Activated CD4-positive, alpha-beta T cell treated with anti-CD3 and anti-CD28 coated beads for 36 hours (primary cell): ENCODE results near the gene CCDC38. TPM values are rescaled to one million over a fixed set of nuclear protein-coding genes. Genes with fewer than 3 reads are reported as not detected.

ENCODE experiments used
- ATAC-seq: fragments of 200-7000 bp; cut with Tn5 transposase; one replicate; pipeline ENCODE4 v1.10.0; 2021; ENCODE audit warnings: mild to moderate bottlenecking, moderate library complexity
- CTCF ChIA-PET: fragments of 350-600 bp; sonication (Branson Sonifier 250); formaldehyde crosslinking; loops from one replicate; lab custom pipeline; 2021; ENCODE audit warnings: antibody characterized with exemption; lab: Charles Lee
- POLR2A ChIA-PET: fragments of 350-600 bp; sonication (Branson Sonifier 250); formaldehyde crosslinking; loops from one replicate; lab custom pipeline; 2021; ENCODE audit warnings: antibody characterized with exemption, inconsistent platforms; lab: Charles Lee
- DNase-seq: peaks from one replicate; pipeline ENCODE4 v3.0.0-alpha.2; 2020
- H3K27ac Mint-ChIP-seq: one replicate; pipeline ENCODE4 v1.8.0; 2021; ENCODE audit warnings: mixed read lengths
- H3K27me3 Mint-ChIP-seq: one replicate; pipeline ENCODE4 v1.8.0; 2021; ENCODE audit warnings: mixed read lengths
- H3K36me3 Mint-ChIP-seq: one replicate; pipeline ENCODE4 v1.8.0; 2021; ENCODE audit warnings: low read depth, mixed read lengths
- H3K4me1 Mint-ChIP-seq: one replicate; pipeline ENCODE4 v1.8.0; 2021; ENCODE audit warnings: mixed read lengths
- H3K4me3 Mint-ChIP-seq: one replicate; pipeline ENCODE4 v1.8.0; 2021; ENCODE audit warnings: mild to moderate bottlenecking, moderate library complexity, mixed read lengths
- H3K9me3 Mint-ChIP-seq: one replicate; pipeline ENCODE4 v1.8.0; 2021; ENCODE audit warnings: low read depth, mixed read lengths
- intact Hi-C, 2 experiments: fragments of 100-400 bp; cut with DNase I in 1 of 2; cut with micrococcal nuclease in 1 of 2; formaldehyde crosslinking; loops; one replicate each; pipeline versions ENCODE4 v1.14.2 to v1.15.1; 2022 to 2024; cut with DNase I, micrococcal nuclease
- total RNA-seq, 2 experiments: library from RNA; stranded (reverse); gene quantifications; one replicate each; pipeline ENCODE4 v1.2.3, GENCODE V29; 2021

CCDC38 gene
- total RNA-seq, 2 experiments from 2014 or later: 0.21 TPM; not detected in 1

- Mint-ChIP-seq H3K27ac (no peak overlapping the region), H3K27me3 (no peaks in the 10 kb centered on the region), H3K4me1 (no peaks in the 10 kb centered on the region), H3K36me3 (no peaks in the 10 kb centered on the region), H3K9me3 (no peaks in the 10 kb centered on the region), H3K4me3 (no peak overlapping the region)
- ChIA-PET CTCF (interaction anchor here (0.5 kb wide), 1 partner anchor 268 kb away, joined by 3 read pairs; no protein-coding TSS in a partner anchor), POLR2A (no interaction called here)
- no peak for DNase-seq
- intact Hi-C loops: no loop called here
- no peak for ATAC-seq
These were observed 59.5 kb downstream of the CCDC38 start for GRCh38 chr12:95882873-95883272.

GRCh38 chr12:95882080-95882479 lies 60.3 kb downstream of the CCDC38 start:
- ATAC-seq: no peak
- CTCF ChIA-PET: no interaction called here

GRCh38 chr12:95881331-95881955 lies 61.0 kb downstream of the CCDC38 start:
- CTCF ChIA-PET: no interaction called here
- Mint-ChIP-seq H3K9me3 (no peaks in the 10 kb centered on the region), H3K27me3 (no peaks in the 10 kb centered on the region), H3K4me1 (no peaks in the 10 kb centered on the region), H3K4me3 (no peak overlapping the region), H3K27ac (no peak overlapping the region), H3K36me3 (no peaks in the 10 kb centered on the region)
- no peak for ATAC-seq
- intact Hi-C loops: no loop called here
- no peak for DNase-seq
- POLR2A ChIA-PET: no interaction called here

More at GRCh38 chr12:95882080-95882479, 60.3 kb downstream of the CCDC38 start:
- no peaks in the 10 kb centered on the region for H3K36me3 Mint-ChIP-seq
- intact Hi-C loops: no loop called here
- POLR2A ChIA-PET: no interaction called here
- no peak overlapping the region for H3K4me3 Mint-ChIP-seq
- H3K27ac Mint-ChIP-seq: no peak overlapping the region
- no peak for DNase-seq
- no peaks in the 10 kb centered on the region for H3K27me3 Mint-ChIP-seq
- no peaks in the 10 kb centered on the region for H3K4me1 Mint-ChIP-seq
- no peaks in the 10 kb centered on the region for H3K9me3 Mint-ChIP-seq

- H3K4me1 Mint-ChIP-seq: no peaks in the 10 kb centered on the region
- intact Hi-C loops: no loop called here
- no peaks in the 10 kb centered on the region for H3K9me3 Mint-ChIP-seq
- DNase-seq: no peak
- ChIA-PET CTCF (no interaction called here), POLR2A (no interaction called here)
- no peak for ATAC-seq
- H3K36me3 Mint-ChIP-seq: no peaks in the 10 kb centered on the region
- H3K27ac Mint-ChIP-seq: no peak overlapping the region
- H3K27me3 Mint-ChIP-seq: no peaks in the 10 kb centered on the region
- H3K4me3 Mint-ChIP-seq: no peak overlapping the region
These were observed 61.5 kb downstream of the CCDC38 start for GRCh38 chr12:95880895-95881294.

- ChIA-PET POLR2A (no interaction called here), CTCF (interaction anchor here (1.1 to 1.6 kb wide), 3 partner anchors 10 to 41 kb away, joined by 3 to 4 read pairs (median 3); no protein-coding TSS in a partner anchor)
- no peak overlapping the region for H3K4me3 Mint-ChIP-seq
These were observed 64.8 kb downstream of the CCDC38 start for GRCh38 chr12:95877622-95878021.

GRCh38 chr12:95874452-95874851 lies 68.0 kb downstream of the CCDC38 start:
- no peak for ATAC-seq
- H3K27ac Mint-ChIP-seq: no peak overlapping the region
- ChIA-PET CTCF (interaction anchor here (1.3 kb wide), 1 partner anchor 10 kb away, joined by 5 read pairs; no protein-coding TSS in a partner anchor), POLR2A (no interaction called here)
- intact Hi-C loops: no loop called here
- H3K27me3 Mint-ChIP-seq: no peaks in the 10 kb centered on the region
- H3K9me3 Mint-ChIP-seq: no peaks in the 10 kb centered on the region
- no peak overlapping the region for H3K4me3 Mint-ChIP-seq
- H3K4me1 Mint-ChIP-seq: no peaks in the 10 kb centered on the region
- peaks cover 25% of the 10 kb centered on the region for H3K36me3 Mint-ChIP-seq
- no peak for DNase-seq

More at GRCh38 chr12:95877622-95878021, 64.8 kb downstream of the CCDC38 start:
- ATAC-seq (no peak), DNase-seq (no peak)
- intact Hi-C loops: no loop called here
- Mint-ChIP-seq H3K4me1 (no peaks in the 10 kb centered on the region), H3K27ac (no peak overlapping the region), H3K36me3 (peaks cover 8% of the 10 kb centered on the region), H3K27me3 (no peaks in the 10 kb centered on the region), H3K9me3 (no peaks in the 10 kb centered on the region)

- POLR2A ChIA-PET: no interaction called here
- Mint-ChIP-seq H3K27ac (no peak overlapping the region), H3K27me3 (no peaks in the 10 kb centered on the region), H3K4me1 (no peaks in the 10 kb centered on the region), H3K4me3 (no peak overlapping the region), H3K9me3 (no peaks in the 10 kb centered on the region), H3K36me3 (peaks cover 39% of the 10 kb centered on the region)
- ATAC-seq: no peak
- no peak for DNase-seq
- CTCF ChIA-PET: no interaction called here
- intact Hi-C loops: no loop called here
These were observed 71.5 kb downstream of the CCDC38 start for GRCh38 chr12:95870897-95871296.

- Mint-ChIP-seq H3K36me3 (peaks cover 40% of the 10 kb centered on the region), H3K27me3 (no peaks in the 10 kb centered on the region), H3K27ac (no peak overlapping the region), H3K4me1 (peaks cover 25% of the 10 kb centered on the region), H3K4me3 (no peak overlapping the region), H3K9me3 (no peaks in the 10 kb centered on the region)
- intact Hi-C loops: no loop called here
- ATAC-seq: no peak
- DNase-seq: no peak
- ChIA-PET CTCF (interaction anchor here (0.7 to 1.3 kb wide), 2 partner anchors 32 to 136 kb away, joined by 3 read pairs; no protein-coding TSS in a partner anchor), POLR2A (no interaction called here)
These were observed 79.1 kb downstream of the CCDC38 start for GRCh38 chr12:95863337-95863736.

- no peaks in the 10 kb centered on the region for H3K9me3 Mint-ChIP-seq
- H3K4me3 Mint-ChIP-seq: no peak overlapping the region
- H3K4me1 Mint-ChIP-seq: peaks cover 28% of the 10 kb centered on the region
- no peak overlapping the region for H3K27ac Mint-ChIP-seq
- ATAC-seq: no peak
- no peak for DNase-seq
- ChIA-PET CTCF (no interaction called here), POLR2A (no interaction called here)
- H3K36me3 Mint-ChIP-seq: peaks cover 36% of the 10 kb centered on the region
- intact Hi-C loops: no loop called here
- peaks cover 3% of the 10 kb centered on the region for H3K27me3 Mint-ChIP-seq
These were observed 80.4 kb downstream of the CCDC38 start for GRCh38 chr12:95862038-95862437.

GRCh38 chr12:95859947-95860850 lies 82.2 kb downstream of the CCDC38 start:
- ChIA-PET POLR2A (interaction anchor here (0.6 kb wide), 1 partner anchor 388 kb away, joined by 3 read pairs; no protein-coding TSS in a partner anchor), CTCF (interaction anchor here (0.5 kb wide), 1 partner anchor 119 kb away, joined by 3 read pairs; no protein-coding TSS in a partner anchor)
- Mint-ChIP-seq H3K4me1 (peaks cover 28% of the 10 kb centered on the region), H3K36me3 (peaks cover 33% of the 10 kb centered on the region), H3K27ac (peak overlapping the region; percentile 25), H3K4me3 (no peak overlapping the region), H3K27me3 (peaks cover 3% of the 10 kb centered on the region), H3K9me3 (no peaks in the 10 kb centered on the region)
- intact Hi-C loops: loop anchor here (2.0 to 10.0 kb wide), 6 partner anchors 83 to 1047 kb away; partner anchors contain the start of genes AMDHD1 (in 2 of the 2), CCDC38 (in 2 of the 2), CDK17 (in 1 of the 2) and METAP2 (in 1 of the 2)
- DNase-seq (no peak), ATAC-seq (no peak)

GRCh38 chr12:95859344-95859816 lies 83.0 kb downstream of the CCDC38 start:
- Mint-ChIP-seq H3K27me3 (peaks cover 3% of the 10 kb centered on the region), H3K36me3 (peaks cover 33% of the 10 kb centered on the region)
- CTCF ChIA-PET: interaction anchor here (0.5 kb wide), 1 partner anchor 120 kb away, joined by 3 read pairs; no protein-coding TSS in a partner anchor

More at GRCh38 chr12:95859344-95859816, 83.0 kb downstream of the CCDC38 start:
- Mint-ChIP-seq H3K4me3 (no peak overlapping the region), H3K9me3 (no peaks in the 10 kb centered on the region), H3K4me1 (peaks cover 28% of the 10 kb centered on the region), H3K27ac (no peak overlapping the region)
- ATAC-seq (peak; percentile 43), DNase-seq (peak; percentile 36)
- POLR2A ChIA-PET: no interaction called here
- intact Hi-C loops: loop anchor here (2.0 to 10.0 kb wide), 6 partner anchors 83 to 1047 kb away; partner anchors contain the start of genes AMDHD1 (in 2 of the 2), CCDC38 (in 2 of the 2), CDK17 (in 1 of the 2) and METAP2 (in 1 of the 2)
